Heart right ventricle (tissue), 16 donors: Measurements from ENCODE around the gene RTP2. TPM values are rescaled to one million over a fixed set of nuclear protein-coding genes. Genes with fewer than 3 reads are reported as not detected.

Experiments
- ATAC-seq, 8 donors: fragments of 200-7000 bp; cut with Tn5 transposase; one replicate each; pipeline ENCODE4 v1.9.1; 2020; ENCODE audit warnings: mild to moderate bottlenecking in 8 of 8, moderate library complexity in 8 of 8, moderate number of reproducible peaks in 1 of 8
- DNase-seq, 2 donors: peaks; one replicate each; pipeline ENCODE4 v3.0.0-alpha.2; 2020
- H3K27ac ChIP-seq, 10 donors: fragments of 200-600 bp; sonication (generic) in 2 of 10; one replicate each; pipeline versions ENCODE4 v1.5.0 to v1.8.0; 2020 to 2022; ENCODE audit warnings: mild to moderate bottlenecking in 3 of 10
- H3K27me3 ChIP-seq, 7 donors: fragments of 200-600 bp; one replicate each; pipeline ENCODE4 v1.8.0; 2021 to 2022; ENCODE audit warnings: mild to moderate bottlenecking in 2 of 7
- H3K36me3 ChIP-seq, 9 donors: fragments of 200-600 bp; sonication (generic) in 1 of 9; one replicate each; pipeline versions ENCODE4 v1.5.0 to v1.8.0; 2020 to 2022; ENCODE audit warnings: mild to moderate bottlenecking in 2 of 9
- H3K4me1 ChIP-seq, 9 donors: fragments of 200-600 bp; sonication (generic) in 1 of 9; one replicate each; pipeline versions ENCODE4 v1.5.0 to v1.8.0; 2020 to 2022; ENCODE audit warnings: mild to moderate bottlenecking in 4 of 9
- H3K4me3 ChIP-seq, 10 donors: fragments of 200-600 bp; sonication (generic) in 2 of 10; one replicate each; pipeline versions ENCODE4 v1.5.0 to v1.8.0; 2020 to 2022; ENCODE audit warnings: mild to moderate bottlenecking in 7 of 10, moderate library complexity in 2 of 10
- H3K9me3 ChIP-seq, 11 donors: fragments of 200-600 bp in 10 of 11; sonication (generic) in 2 of 11; one replicate each; pipeline versions ENCODE4 v1.5.0 to v1.8.0; 2013 to 2022; ENCODE audit warnings: mild to moderate bottlenecking in 2 of 11, control low read depth in 1 of 11, moderate library complexity in 1 of 11
- CTCF ChIP-seq, 9 donors: fragments of 200-600 bp; sonication (generic) in 2 of 9; IDR thresholded peaks; one replicate each; pipeline versions ENCODE4 v1.5.0 to v1.8.0; 2021 to 2022; ENCODE audit warnings: antibody characterized with exemption in 9 of 9, mild to moderate bottlenecking in 5 of 9, moderate library complexity in 1 of 9
- WGBS, 2 donors: extraction: QIAGEN DNeasy Blood & Tissue Kit; methylation state at CpG; one replicate each; pipeline ENCODE4 v1.1.7; 2013; ENCODE audit warnings: inconsistent platforms in 1 of 2; 5-methylcytosine and 5-hydroxymethylcytosine counted together
- intact Hi-C, 10 donors: fragments of 100-400 bp; cut with DNase I; formaldehyde crosslinking; loops; one replicate each; pipeline versions ENCODE4 v1.11.1 to v1.14.2; 2022
- polyA plus RNA-seq, 2 donors: library from polyadenylated mRNA; stranded (reverse); fragments of 200-250 nt; gene quantifications; one replicate each; pipeline ENCODE4 v1.2.3, GENCODE V29; 2013
- total RNA-seq, 10 donors: library from RNA; stranded (reverse); fragmentation: NEBNext Ultra II Directional in 3 of 10; extraction: Animal tissue kit (Norgen Biotek cat#: 25700) in 3 of 10; gene quantifications; one replicate each; pipeline versions ENCODE4 v1.2.1 to v1.2.4, GENCODE V29; 2021 to 2023
- donor health status: Arrhythmogenic right ventricular cardiomyopathy.
- donor health status: ischemic (EF 13 %, LVEDD 7.1; RV severe dilation, severe dysfunction).
- donor health status: healthy with polysubstance abuse.
- donor health status: DM: no; HTN: yes; CAD: no.
- donor health status: DM: no; HTN: no; CAD: no.
- donor health status: ischemic (EF 25% LVEDD 6.9; RV normal size, moderate dysfunction).
- donor health status: ischemic (EF 25% LVEDD 5.7; RV mildly dilated, moderate dysfunction).
- donor health status: healthy.
- donor health status: DM: yes; HTN: yes; CAD: no.
- donor health status: Ischemic cardiomyopathy.
- donor health status: ischemic (EF 35%, LVEDD 5.7; RV mildly dilated, moderate dysfunction).
- donor health status: nonischemic (EF 11% LVEDD 7.7; RV severe dilation, severe dysfunction).
- donor health status: DM: yes; HTN: yes; CAD: no.
- donor health status: PGD.
- donor health status: ischemic (EF 29% LVEDD 5.4; RV normal size, mild dysfunction).
- donor health status: nonischemic (EF 23%, LVEDD 6.1; RV moderate dilation, normal function).

The RTP2 gene
- total and polyA plus RNA-seq, 12 donors = not detected

GRCh38 chr3:187669675-187670504 is 32.5 kb downstream of the RTP2 start, which contains the start of gene SST:
TSS of gene SST (minus strand) at chr3:187670394. CDS start at chr3:187670291, 103 bp downstream.
- Histone ChIP-seq H3K27me3 (peaks cover 0 to 88% (median 56%) of the 10 kb centered on the region in 7 donors), H3K9me3 (no peaks in the 10 kb centered on the region), H3K27ac (no peak within 1 kb of the TSS), H3K36me3 (no peaks in the 10 kb centered on the region), H3K4me3 (no peak within 1 kb of the TSS), H3K4me1 (peaks cover 0 to 7% (median 0%) of the 10 kb centered on the region in 9 donors)
- TF ChIP-seq CTCF (IDR thresholded peaks at IDR 0.05) = no peak
- intact Hi-C loops = no loop called here
- 3 to 8% methylated on average over 46 of the region's 46 CpGs for WGBS, 2 donors
- ATAC-seq (peak in 6 of 8 donors; percentile 50 to 76 (median 62)), DNase-seq (peak; percentile 38 to 44)

GRCh38 chr3:187667526-187667925 is 34.8 kb downstream of the RTP2 start:
- Histone ChIP-seq H3K27ac (no peak overlapping the region), H3K27me3 (peaks cover 0 to 65% (median 37%) of the 10 kb centered on the region in 7 donors), H3K9me3 (no peaks in the 10 kb centered on the region), H3K36me3 (no peaks in the 10 kb centered on the region), H3K4me1 (peaks cover 0 to 7% (median 0%) of the 10 kb centered on the region in 9 donors), H3K4me3 (no peak overlapping the region)
- TF ChIP-seq CTCF (IDR thresholded peaks at IDR 0.05) = no peak
- ATAC-seq = no peak
- intact Hi-C loops = no loop called here
- no peak for DNase-seq

GRCh38 chr3:187665764-187666402 is 36.5 kb downstream of the RTP2 start:
- Histone ChIP-seq H3K27me3 (peaks cover 0 to 48% (median 32%) of the 10 kb centered on the region in 7 donors), H3K9me3 (no peaks in the 10 kb centered on the region), H3K36me3 (no peaks in the 10 kb centered on the region), H3K4me1 (peaks cover 0 to 7% (median 0%) of the 10 kb centered on the region in 9 donors), H3K4me3 (no peak overlapping the region), H3K27ac (no peak overlapping the region)
- no peak for DNase-seq
- intact Hi-C loops = no loop called here
- WGBS, 2 donors = 74 to 76% methylated on average over 3 of the region's 3 CpGs
- no peak for ATAC-seq
- no peak for TF ChIP-seq CTCF (IDR thresholded peaks at IDR 0.05)

- ATAC-seq (no peak), DNase-seq (no peak)
- Histone ChIP-seq H3K27ac (no peak overlapping the region), H3K27me3 (peaks cover 0 to 40% (median 24%) of the 10 kb centered on the region in 7 donors), H3K4me1 (peaks cover 0 to 7% (median 0%) of the 10 kb centered on the region in 9 donors), H3K4me3 (no peak overlapping the region), H3K9me3 (no peaks in the 10 kb centered on the region), H3K36me3 (no peaks in the 10 kb centered on the region)
- no peak for TF ChIP-seq CTCF (IDR thresholded peaks at IDR 0.05)
- intact Hi-C loops = no loop called here
Observed at GRCh38 chr3:187665010-187665409, 37.3 kb downstream of the RTP2 start.
